ENCODE results near the gene STON2. TPM values are rescaled to one million over a fixed set of nuclear protein-coding genes. Genes with fewer than 3 reads are reported as not detected.

STON2 gene
- total and polyA plus RNA-seq, 2 of the 8 experiments (the other 6 are each of a cell fraction or from before 2014, with no cell fraction given), result 8.9 to 50.0 TPM

GRCh38 chr14:81406863-81407262 lies 6.7 kb upstream of the STON2 start:
- TF ChIP-seq ZNF274 (IDR thresholded peaks at IDR 0.05; ENCODE audit: borderline replicate concordance, extremely low read depth, low read length) (no peak), CHD1 (IDR thresholded peaks at IDR 0.05; ENCODE audit: low read depth, low read length) (no peak)
- no peak overlapping the region for H2AK5ac ChIP-seq (ENCODE audit: low read depth, low read length)
- FAIRE-seq, result no peak
- no peak overlapping the region for H2AFZ ChIP-seq (ENCODE audit: low read length)
- no peaks in the 10 kb centered on the region for H3K4me1 ChIP-seq (replicated peaks in 1 of 4; ENCODE audit: control insufficient read depth in 3 of 4, insufficient read depth in 4 of 4, low read length in 3 of 4)
- H3K23me2 ChIP-seq (ENCODE audit: low read depth, low read length), result no peaks in the 10 kb centered on the region
- no peak overlapping the region for H3K4ac ChIP-seq (replicated peaks; ENCODE audit: insufficient read length, low read depth, low read length)
- POLR2A ChIA-PET (ENCODE audit: partially characterized antibody), result interaction anchor here (1.2 kb wide), 1 partner anchor 185 kb away, joined by 3 read pairs; the partner anchor contains the start of gene GTF2A1
- no peak overlapping the region for H2BK15ac ChIP-seq (ENCODE audit: low read length)
- no peak overlapping the region for H4K5ac ChIP-seq (ENCODE audit: insufficient read length, low read depth, low read length)
- no peak overlapping the region for H3K9ac ChIP-seq (replicated peaks in 1 of 4; ENCODE audit: extremely low read depth in 1 of 4, low read depth in 3 of 4, low read length in 3 of 4)
- no peak overlapping the region for H3K56ac ChIP-seq (replicated peaks; ENCODE audit: insufficient read length, low read depth, low read length)
- DNase-seq (ENCODE audit: low read depth in 1 of 2, low spot score in 2 of 2), result no peak
- H3K14ac ChIP-seq (ENCODE audit: insufficient read length), result no peak overlapping the region
- no peak overlapping the region for H2BK20ac ChIP-seq (ENCODE audit: low read length)
- WGBS, 2 experiments (ENCODE audit: extremely low coverage in 1 of 2, insufficient coverage in 1 of 2, insufficient read length in 1 of 2, insufficient replicate concordance in 2 of 2, low coverage in 1 of 2, low lambda C conversion rate in 2 of 2, missing lambda C conversion rate in 1 of 2), result 87% methylated on average over 4 of the region's 4 CpGs; no CpG with 5 or more reads in 1 of the 2 experiments
- H4K91ac ChIP-seq (replicated peaks; ENCODE audit: insufficient read length, low read length), result no peak overlapping the region
- H3K23ac ChIP-seq (ENCODE audit: insufficient read length), result no peak overlapping the region
- H3K36me3 ChIP-seq (ENCODE audit: control insufficient read depth in 2 of 4, insufficient read depth in 4 of 4, low read length in 3 of 4), result no peaks in the 10 kb centered on the region
- peaks cover 0 to 10% of the 10 kb centered on the region in 2 experiments; a peak in 2 of 4 replicates for H3K79me2 ChIP-seq (ENCODE audit: control insufficient read depth in 1 of 2, insufficient read depth in 2 of 2, low read length in 2 of 2)
- H3K27me3 ChIP-seq (replicated peaks in 1 of 4; ENCODE audit: control insufficient read depth in 3 of 4, extremely low read depth in 1 of 4, insufficient read depth in 3 of 4, low read length in 3 of 4), result no peaks in the 10 kb centered on the region
- CTCF ChIA-PET (ENCODE audit: partially characterized antibody), result interaction anchor here (0.7 to 2.4 kb wide), 5 partner anchors 10 to 135 kb away, joined by 3 to 11 read pairs (median 4); no protein-coding TSS in a partner anchor
- H3K18ac ChIP-seq (ENCODE audit: extremely low read depth, low read length), result no peak overlapping the region
- H4K20me1 ChIP-seq (replicated peaks in 1 of 2; ENCODE audit: control insufficient read depth in 1 of 2, insufficient read depth in 2 of 2, low read length in 2 of 2), result peaks cover 0 to 3% of the 10 kb centered on the region in 2 experiments
- no peak overlapping the region for H3K27ac ChIP-seq (ENCODE audit: low read depth, low read length)
- H2BK12ac ChIP-seq (ENCODE audit: low read depth, low read length), result no peak overlapping the region
- peak overlapping the region; percentile 49; the same call in 1 of the 2 replicates for H2BK5ac ChIP-seq (ENCODE audit: low read depth, low read length)
- no peak overlapping the region for H3K4me2 ChIP-seq (ENCODE audit: insufficient read depth in 1 of 2, low read depth in 2 of 2, low read length in 2 of 2)
- peaks cover 2% of the 10 kb centered on the region; the same call in 1 of the 2 replicates for H3K79me1 ChIP-seq (ENCODE audit: low read depth, low read length)
- H2BK120ac ChIP-seq (replicated peaks; ENCODE audit: low read depth, low read length), result no peak overlapping the region
- no peak overlapping the region for H3K4me3 ChIP-seq (ENCODE audit: extremely low read depth in 1 of 4, insufficient read depth in 2 of 4, low read depth in 3 of 4, low read length in 4 of 4)
- H4K8ac ChIP-seq (ENCODE audit: extremely low read depth, insufficient read depth, low read length), result no peak overlapping the region
- H3K9me3 ChIP-seq (ENCODE audit: insufficient read depth in 2 of 2, low read depth in 1 of 2, low read length in 1 of 2), result no peaks in the 10 kb centered on the region

All from H1 (cell line).